HCT116 (cell line): ENCODE measurements around the gene MAP7. TPM values are rescaled to one million over a fixed set of nuclear protein-coding genes. Genes with fewer than 3 reads are reported as not detected.

ENCODE experiments used
- ATAC-seq: fragments of 200-7000 bp; cut with Tn5 transposase; 2 replicates; pipeline ENCODE4 v1.9.1; 2020; ENCODE audit warnings: mild to moderate bottlenecking, moderate library complexity
- BruUV-seq: library from RNA; stranded (reverse); fragments of 400-500 nt; replicated peaks from 2 replicates; lab custom pipeline; 2021; lab: Mats Ljungman, UMichigan
- CTCF ChIA-PET: fragments of 300-600 bp; sonication (Branson Sonifier 250); formaldehyde crosslinking; loops from one replicate; lab custom pipeline; 2021; ENCODE audit warnings: antibody characterized with exemption; lab: Charles Lee
- POLR2A ChIA-PET: fragments of 300-600, 350-600 bp; sonication (Branson Sonifier 250); formaldehyde crosslinking; loops from one replicate; lab custom pipeline; 2021; ENCODE audit warnings: antibody characterized with exemption; lab: Charles Lee
- RAD21 ChIA-PET, 2 experiments: fragments of 300-600 bp; sonication (Branson Sonifier 250); formaldehyde crosslinking; loops; one replicate each; lab custom pipeline; 2023; ENCODE audit warnings: low total read pairs in 2 of 2; ENCODE audit not compliant: uncharacterized antibody in 2 of 2, unreplicated experiment in 2 of 2, low non-redundant PET in 1 of 2; lab: Charles Lee
- DNase-seq: peaks from one replicate; pipeline ENCODE4 v3.0.0-alpha.2; 2010; ENCODE audit warnings: low read depth, low spot score
- H2AFZ ChIP-seq: fragments of 200-600 bp; shearing (Covaris generic), sonication (generic); 2 replicates; pipeline ENCODE4 v1.6.1; 2017; ENCODE audit warnings: low read depth, mixed run types, mixed read lengths, antibody characterized with exemption, low read length; ENCODE audit not compliant: poor library complexity, severe bottlenecking
- H3K27ac ChIP-seq: 2 replicates; pipeline ENCODE4 v1.5.1; 2012; ENCODE audit warnings: low read depth, low read length
- H3K27me3 ChIP-seq: fragments of 200-600 bp; sonication (generic); 2 replicates; pipeline ENCODE4 v1.6.1; 2016; ENCODE audit warnings: mixed run types, low read length, mixed read lengths; ENCODE audit not compliant: insufficient read depth
- H3K36me3 ChIP-seq, 2 experiments: fragments of 200-500 bp in 1 of 2; fragments of 200-600 bp in 1 of 2; sonication (Bioruptor generic) in 1 of 2; sonication (generic) in 1 of 2; 2 replicates each; pipeline versions ENCODE4 v1.5.1 to v1.6.1; 2014 to 2016; ENCODE audit warnings: low read length in 2 of 2, inconsistent platforms in 1 of 2, mixed read lengths in 1 of 2, mixed run types in 1 of 2; ENCODE audit not compliant: insufficient read depth in 2 of 2, control insufficient read depth in 1 of 2
- H3K4me1 ChIP-seq, 2 experiments: fragments of 200-600 bp in 1 of 2; sonication (generic) in 1 of 2; 2 replicates each; pipeline versions ENCODE4 v1.5.1 to v1.6.1; 2012 to 2017; ENCODE audit warnings: low read length in 2 of 2, inconsistent platforms in 1 of 2, mild to moderate bottlenecking in 1 of 2, mixed read lengths in 1 of 2, mixed run types in 1 of 2, moderate library complexity in 1 of 2; ENCODE audit not compliant: insufficient read depth in 2 of 2, control insufficient read depth in 1 of 2
- H3K4me2 ChIP-seq: fragments of 200-600 bp; sonication (generic); 2 replicates; pipeline ENCODE4 v1.6.1; 2017; ENCODE audit warnings: mixed run types, low read length, mixed read lengths
- H3K4me3 ChIP-seq, 2 experiments: fragments of 200-600 bp in 1 of 2; sonication (generic) in 1 of 2; replicated peaks in 1 of 2; 2 replicates each; pipeline ENCODE4 v1.5.1; 2011 to 2016; ENCODE audit warnings: low read length in 2 of 2, control low read depth in 1 of 2, low read depth in 1 of 2, mild to moderate bottlenecking in 1 of 2, mixed read lengths in 1 of 2, mixed run types in 1 of 2
- H3K79me2 ChIP-seq: fragments of 200-600 bp; sonication (generic); 2 replicates; pipeline ENCODE4 v1.6.1; 2017; ENCODE audit warnings: mild to moderate bottlenecking, mixed run types, low read length, moderate library complexity, mixed read lengths; ENCODE audit not compliant: insufficient read depth
- H3K9ac ChIP-seq: fragments of 200-600 bp; sonication (generic); 2 replicates; pipeline ENCODE4 v1.6.1; 2016; ENCODE audit warnings: low read length, mixed read lengths
- H3K9me2 ChIP-seq: fragments of 200-600 bp; sonication (generic), shearing (Covaris generic); 2 replicates; pipeline ENCODE4 v1.6.1; 2017; ENCODE audit warnings: mixed run types, mild to moderate bottlenecking, moderate library complexity; ENCODE audit not compliant: insufficient read depth
- H3K9me3 ChIP-seq, 2 experiments: fragments of 200-500 bp in 1 of 2; fragments of 200-600 bp in 1 of 2; sonication (Bioruptor generic) in 1 of 2; sonication (generic) in 1 of 2; 2 replicates each; pipeline ENCODE4 v1.6.1; 2014 to 2017; ENCODE audit warnings: low read length in 2 of 2, mixed read lengths in 2 of 2, inconsistent platforms in 1 of 2, low read depth in 1 of 2, mild to moderate bottlenecking in 1 of 2, mixed run types in 1 of 2, moderate library complexity in 1 of 2; ENCODE audit not compliant: control insufficient read depth in 1 of 2, insufficient read depth in 1 of 2
- H4K20me1 ChIP-seq: fragments of 200-600 bp; sonication (generic), shearing (Covaris generic); 2 replicates; pipeline ENCODE4 v1.6.1; 2017; ENCODE audit warnings: mixed run types, mild to moderate bottlenecking, moderate library complexity; ENCODE audit not compliant: insufficient read depth
- CEBPB ChIP-seq: IDR thresholded peaks from 2 replicates; pipeline ENCODE4 v1.6.1; 2012; ENCODE audit warnings: low read depth
- EZH2 ChIP-seq: fragments of 200-600 bp; sonication (generic); IDR thresholded peaks from 2 replicates; pipeline ENCODE4 v1.6.1; 2017; ENCODE audit warnings: antibody characterized with exemption, mixed run types
- EZH2phosphoT487 ChIP-seq: fragments of 200-600 bp; IDR thresholded peaks from 2 replicates; pipeline ENCODE4 v1.6.1; 2018; ENCODE audit warnings: antibody characterized with exemption, borderline replicate concordance
- FOSL1 ChIP-seq: IDR thresholded peaks from 2 replicates; pipeline ENCODE4 v1.6.1; 2012; ENCODE audit warnings: low read depth
- POLR2A ChIP-seq: IDR thresholded peaks from 2 replicates; pipeline ENCODE4 v1.7.0; 2011; ENCODE audit warnings: borderline replicate concordance; ENCODE audit not compliant: insufficient read depth, insufficient read length; ENCODE audit errors: extremely low read depth
- SIN3A ChIP-seq: IDR thresholded peaks from 2 replicates; pipeline ENCODE4 v1.6.1; 2012; ENCODE audit warnings: low read depth
- SP1 ChIP-seq: IDR thresholded peaks from 2 replicates; pipeline ENCODE4 v1.6.1; 2012; ENCODE audit warnings: low read depth
- SRF ChIP-seq: IDR thresholded peaks from 2 replicates; pipeline ENCODE4 v1.6.1; 2012; ENCODE audit warnings: low read depth
- YY1 ChIP-seq: IDR thresholded peaks from 2 replicates; pipeline ENCODE4 v1.6.1; 2011; ENCODE audit warnings: low read length, low read depth, moderate library complexity, mild to moderate bottlenecking; ENCODE audit not compliant: insufficient replicate concordance; ENCODE audit errors: extremely low read depth
- intact Hi-C: fragments of 100-400 bp; cut with micrococcal nuclease; formaldehyde crosslinking; loops from 2 replicates; pipeline ENCODE4 v1.10.0; 2022
- total RNA-seq: library from RNA; stranded (reverse); gene quantifications from one replicate; pipeline ENCODE4 v1.2.1, GENCODE V29; 2021; ENCODE audit not compliant: unreplicated experiment
- TF ChIP-seq, protein P1 (sequence below), 3 experiments: fragments of 200-600 bp in 1 of 3; sonication (generic) in 1 of 3; IDR thresholded peaks in 2 of 3; conservative IDR thresholded peaks in 1 of 3; 2 replicates each; pipeline ENCODE4 v1.5.1; 2012 to 2017; ENCODE audit warnings: low read depth in 2 of 3, low read length in 2 of 3, antibody characterized with exemption in 1 of 3, borderline replicate concordance in 1 of 3, control low read depth in 1 of 3, mild to moderate bottlenecking in 1 of 3, mixed read lengths in 1 of 3, mixed run types in 1 of 3, moderate library complexity in 1 of 3; ENCODE audit not compliant: insufficient read depth in 1 of 3
- TF ChIP-seq, protein P2 (sequence below): IDR thresholded peaks from 2 replicates; pipeline ENCODE4 v1.6.1; 2012
- TF ChIP-seq, protein P3 (sequence below): IDR thresholded peaks from 2 replicates; pipeline ENCODE4 v1.6.1; 2011; ENCODE audit warnings: mild to moderate bottlenecking, low read length, moderate library complexity; ENCODE audit not compliant: insufficient replicate concordance; ENCODE audit errors: extremely low read depth

MAP7 gene
- total RNA-seq, 1 experiment from 2014 or later = 35.5 TPM

- intact Hi-C loops = no loop called here
- no TSS peak for BruUV-seq
- H3K9me3 ChIP-seq = no peaks in the 10 kb centered on the region
- H3K27ac ChIP-seq = no peak overlapping the region
- no peaks in the 10 kb centered on the region for H4K20me1 ChIP-seq
- no peak for ATAC-seq
- TF ChIP-seq CEBPB (no peak), EZH2phosphoT487 (no peak), FOSL1 (no peak), YY1 (no peak), EZH2 (no peak), SIN3A (no peak), SP1 (no peak), POLR2A (no peak), SRF (no peak)
- TF ChIP-seq, protein P1, sequence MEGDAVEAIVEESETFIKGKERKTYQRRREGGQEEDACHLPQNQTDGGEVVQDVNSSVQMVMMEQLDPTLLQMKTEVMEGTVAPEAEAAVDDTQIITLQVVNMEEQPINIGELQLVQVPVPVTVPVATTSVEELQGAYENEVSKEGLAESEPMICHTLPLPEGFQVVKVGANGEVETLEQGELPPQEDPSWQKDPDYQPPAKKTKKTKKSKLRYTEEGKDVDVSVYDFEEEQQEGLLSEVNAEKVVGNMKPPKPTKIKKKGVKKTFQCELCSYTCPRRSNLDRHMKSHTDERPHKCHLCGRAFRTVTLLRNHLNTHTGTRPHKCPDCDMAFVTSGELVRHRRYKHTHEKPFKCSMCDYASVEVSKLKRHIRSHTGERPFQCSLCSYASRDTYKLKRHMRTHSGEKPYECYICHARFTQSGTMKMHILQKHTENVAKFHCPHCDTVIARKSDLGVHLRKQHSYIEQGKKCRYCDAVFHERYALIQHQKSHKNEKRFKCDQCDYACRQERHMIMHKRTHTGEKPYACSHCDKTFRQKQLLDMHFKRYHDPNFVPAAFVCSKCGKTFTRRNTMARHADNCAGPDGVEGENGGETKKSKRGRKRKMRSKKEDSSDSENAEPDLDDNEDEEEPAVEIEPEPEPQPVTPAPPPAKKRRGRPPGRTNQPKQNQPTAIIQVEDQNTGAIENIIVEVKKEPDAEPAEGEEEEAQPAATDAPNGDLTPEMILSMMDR (IDR thresholded peaks at IDR 0.05 in 2 of 3, conservative IDR thresholded peaks at IDR 0.05 in 1 of 3; ENCODE audit: borderline replicate concordance in 1 of 3, insufficient read depth in 1 of 3, low read depth in 2 of 3, low read length in 2 of 3) = no peak
- TF ChIP-seq, protein P2, sequence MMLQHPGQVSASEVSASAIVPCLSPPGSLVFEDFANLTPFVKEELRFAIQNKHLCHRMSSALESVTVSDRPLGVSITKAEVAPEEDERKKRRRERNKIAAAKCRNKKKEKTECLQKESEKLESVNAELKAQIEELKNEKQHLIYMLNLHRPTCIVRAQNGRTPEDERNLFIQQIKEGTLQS = no peak
- TF ChIP-seq, protein P3, sequence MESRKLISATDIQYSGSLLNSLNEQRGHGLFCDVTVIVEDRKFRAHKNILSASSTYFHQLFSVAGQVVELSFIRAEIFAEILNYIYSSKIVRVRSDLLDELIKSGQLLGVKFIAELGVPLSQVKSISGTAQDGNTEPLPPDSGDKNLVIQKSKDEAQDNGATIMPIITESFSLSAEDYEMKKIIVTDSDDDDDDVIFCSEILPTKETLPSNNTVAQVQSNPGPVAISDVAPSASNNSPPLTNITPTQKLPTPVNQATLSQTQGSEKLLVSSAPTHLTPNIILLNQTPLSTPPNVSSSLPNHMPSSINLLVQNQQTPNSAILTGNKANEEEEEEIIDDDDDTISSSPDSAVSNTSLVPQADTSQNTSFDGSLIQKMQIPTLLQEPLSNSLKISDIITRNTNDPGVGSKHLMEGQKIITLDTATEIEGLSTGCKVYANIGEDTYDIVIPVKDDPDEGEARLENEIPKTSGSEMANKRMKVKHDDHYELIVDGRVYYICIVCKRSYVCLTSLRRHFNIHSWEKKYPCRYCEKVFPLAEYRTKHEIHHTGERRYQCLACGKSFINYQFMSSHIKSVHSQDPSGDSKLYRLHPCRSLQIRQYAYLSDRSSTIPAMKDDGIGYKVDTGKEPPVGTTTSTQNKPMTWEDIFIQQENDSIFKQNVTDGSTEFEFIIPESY = no peak
- TF ChIP-seq, all 23 proteins: peak for 0
- Histone ChIP-seq H3K4me2 (no peak overlapping the region), H3K79me2 (no peaks in the 10 kb centered on the region; the same call in none of the 2 replicates), H3K4me3 (no peak overlapping the region), H3K9me2 (no peaks in the 10 kb centered on the region), H3K9ac (no peak overlapping the region), H3K36me3 (no peaks in the 10 kb centered on the region), H2AFZ (no peak overlapping the region), H3K27me3 (no peaks in the 10 kb centered on the region), H3K4me1 (no peaks in the 10 kb centered on the region)
- ChIA-PET POLR2A (no interaction called here), CTCF (no interaction called here), RAD21 (no interaction called here)
- DNase-seq = no peak
These were observed 86.5 kb downstream of the MAP7 start for GRCh38 chr6:136463743-136464142.
